Measurements from ENCODE around the gene RCOR3. TPM values are rescaled to one million over a fixed set of nuclear protein-coding genes. Genes with fewer than 3 reads are reported as not detected.
"Not testable (repeated sequence)": the region's sequence is repeated elsewhere in the genome, so short reads cannot be mapped to it uniquely, and the experiment has no call there.

RCOR3 gene
- total RNA-seq, 6 donors from 2014 or later = 27.2 to 97.4 (median 46.5) TPM

GRCh38 chr1:211345719-211346118 lies 86.6 kb downstream of the RCOR3 start:
- Histone ChIP-seq H3K27ac (no peak overlapping the region), H3K4me1 (no peaks in the 10 kb centered on the region), H3K4me3 (no peak overlapping the region), H3K36me3 (no peaks in the 10 kb centered on the region), H3K27me3 (no peaks in the 10 kb centered on the region), H3K9me3 (no peaks in the 10 kb centered on the region)
- ATAC-seq (ENCODE audit: low FRiP score in 2 of 2) = no peak
- no peak for DNase-seq
- TF ChIP-seq POLR2AphosphoS5 (IDR thresholded peaks at IDR 0.05) = no peak
- TF ChIP-seq POLR2A (IDR thresholded peaks at IDR 0.05) = no peak
- no peak for TF ChIP-seq CTCF (IDR thresholded peaks at IDR 0.05)
- no peak for TF ChIP-seq EP300 (IDR thresholded peaks at IDR 0.05)
- WGBS, 2 donors = 90% methylated on average over 2 of the region's 2 CpGs; no CpG with 5 or more reads in 1 of the 2 donors

- Histone ChIP-seq H3K4me3 (no peak overlapping the region), H3K27me3 (no peaks in the 10 kb centered on the region), H3K4me1 (no peaks in the 10 kb centered on the region), H3K27ac (no peak overlapping the region), H3K9me3 (no peaks in the 10 kb centered on the region), H3K36me3 (no peaks in the 10 kb centered on the region)
- ATAC-seq (ENCODE audit: low FRiP score in 2 of 2) (no peak), DNase-seq (no peak)
- TF ChIP-seq POLR2A (IDR thresholded peaks at IDR 0.05) (no peak), EP300 (IDR thresholded peaks at IDR 0.05) (no peak), CTCF (IDR thresholded peaks at IDR 0.05) (no peak), POLR2AphosphoS5 (IDR thresholded peaks at IDR 0.05) (no peak)
- 82 to 90% methylated on average over 4 of the region's 4 CpGs for WGBS, 2 donors
Observed at GRCh38 chr1:211347077-211347844, 88.1 kb downstream of the RCOR3 start.

- DNase-seq = no peak
- no peak for ATAC-seq (ENCODE audit: low FRiP score in 2 of 2)
- Histone ChIP-seq H3K4me3 (no peak overlapping the region), H3K27me3 (no peaks in the 10 kb centered on the region), H3K27ac (no peak overlapping the region), H3K36me3 (no peaks in the 10 kb centered on the region), H3K4me1 (no peaks in the 10 kb centered on the region), H3K9me3 (no peaks in the 10 kb centered on the region)
- no peak for TF ChIP-seq CTCF (IDR thresholded peaks at IDR 0.05)
- TF ChIP-seq POLR2A (IDR thresholded peaks at IDR 0.05) = no peak
- no peak for TF ChIP-seq POLR2AphosphoS5 (IDR thresholded peaks at IDR 0.05)
- no peak for TF ChIP-seq EP300 (IDR thresholded peaks at IDR 0.05)
Observed at GRCh38 chr1:211348547-211348946, 89.4 kb downstream of the RCOR3 start.

GRCh38 chr1:211349741-211350140 lies 90.6 kb downstream of the RCOR3 start:
- no peaks in the 10 kb centered on the region for H3K4me1 ChIP-seq
- ATAC-seq (ENCODE audit: low FRiP score in 2 of 2) = peak in 1 of 2 donors; percentile 29
- H3K4me3 ChIP-seq = no peak overlapping the region
- H3K36me3 ChIP-seq = no peaks in the 10 kb centered on the region
- no peak for TF ChIP-seq CTCF (IDR thresholded peaks at IDR 0.05)
- TF ChIP-seq POLR2AphosphoS5 (IDR thresholded peaks at IDR 0.05) = no peak
- no peak for TF ChIP-seq POLR2A (IDR thresholded peaks at IDR 0.05)
- no peak for TF ChIP-seq EP300 (IDR thresholded peaks at IDR 0.05)
- no peaks in the 10 kb centered on the region for H3K27me3 ChIP-seq
- no peaks in the 10 kb centered on the region for H3K9me3 ChIP-seq
- WGBS, 2 donors = 73 to 81% methylated on average over 2 of the region's 2 CpGs
- DNase-seq = no peak
- no peak overlapping the region for H3K27ac ChIP-seq

- not testable (repeated sequence) for H3K27me3 ChIP-seq; H3K9me3 ChIP-seq; H3K4me3 ChIP-seq; ATAC-seq (ENCODE audit: low FRiP score in 2 of 2); H3K36me3 ChIP-seq; DNase-seq; H3K4me1 ChIP-seq; H3K27ac ChIP-seq
- WGBS, 2 donors = 87 to 93% methylated on average over 3 of the region's 3 CpGs
Observed at GRCh38 chr1:211352055-211352454, 92.9 kb downstream of the RCOR3 start.

Data from upper lobe of left lung (tissue), 6 donors.